Urothelium cell line (cell line): ENCODE data around the gene E2F6.

Source experiments
- DNase-seq: peaks from one replicate; pipeline ENCODE4 v3.0.0; 2011; ENCODE audit warnings: low spot score, mixed read lengths
- FAIRE-seq: peaks from 2 replicates; lab custom pipeline; 2011; peaks lifted over from hg19 to GRCh38; lab: Jason Lieb, UNC

E2F6 gene

DNA sequence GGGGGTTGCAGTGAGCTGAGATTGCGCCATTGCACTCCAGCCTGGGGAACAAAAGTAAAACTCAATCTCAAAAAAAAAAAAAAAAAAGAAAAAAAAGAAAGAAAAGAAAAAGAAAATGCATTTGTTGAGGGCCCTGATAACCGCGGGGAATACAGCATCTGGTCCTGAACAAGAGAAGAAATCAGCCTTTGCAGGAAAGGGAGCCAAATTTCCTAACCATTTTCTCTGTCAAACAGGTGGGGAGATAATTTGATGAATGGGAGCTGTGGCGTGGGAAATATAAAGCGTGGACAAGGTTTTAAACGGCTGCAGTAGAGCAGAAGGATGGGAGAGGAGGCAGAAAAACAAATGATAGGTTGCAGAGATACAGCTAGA, 864 bp downstream of the E2F6 start:
- DNase-seq (no peak), FAIRE-seq (no peak)

- DNase-seq, result no peak
- no peak for FAIRE-seq
Observed at GRCh38 chr2:11459816-11460215, 6.1 kb downstream of the E2F6 start.

DNA sequence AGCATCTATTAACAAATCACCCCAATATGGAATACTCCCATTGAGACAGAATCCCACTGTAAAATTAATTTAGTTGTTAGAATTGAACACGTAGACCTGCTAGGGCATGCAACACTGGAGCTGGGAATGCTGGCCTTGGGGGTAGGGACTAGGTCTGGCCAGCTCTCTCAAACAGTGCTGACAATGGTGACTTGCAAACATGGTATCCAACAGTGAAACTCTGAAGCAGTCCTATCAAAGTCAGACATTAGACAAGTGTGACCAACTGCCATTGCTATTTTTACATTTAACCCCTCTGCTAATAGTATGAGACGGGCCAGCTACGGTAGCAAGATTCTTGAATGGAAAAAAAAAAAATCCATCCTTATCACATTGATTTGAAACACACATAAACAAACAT, 7.2 kb downstream of the E2F6 start:
- DNase-seq (no peak), FAIRE-seq (no peak)

DNA sequence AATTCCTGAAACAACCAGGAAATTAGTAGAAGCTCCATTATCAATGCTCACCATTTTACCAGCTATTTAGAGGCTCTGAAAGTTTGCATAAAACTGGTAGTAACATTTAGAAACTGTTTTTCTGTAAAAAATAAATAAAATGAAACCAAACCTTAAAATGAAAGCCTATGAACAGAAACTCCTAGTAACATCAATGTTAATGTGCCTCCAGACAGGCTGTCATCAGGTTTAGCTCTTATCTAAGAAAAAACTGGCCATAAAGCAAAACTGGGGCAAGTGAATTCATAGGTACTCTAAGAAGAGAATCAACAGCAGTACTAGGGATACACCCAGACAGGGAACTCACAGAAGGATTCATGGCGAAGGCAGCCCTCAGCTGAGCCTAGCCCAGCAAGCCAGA, 8.0 kb downstream of the E2F6 start:
- DNase-seq (no peak), FAIRE-seq (no peak)

DNA sequence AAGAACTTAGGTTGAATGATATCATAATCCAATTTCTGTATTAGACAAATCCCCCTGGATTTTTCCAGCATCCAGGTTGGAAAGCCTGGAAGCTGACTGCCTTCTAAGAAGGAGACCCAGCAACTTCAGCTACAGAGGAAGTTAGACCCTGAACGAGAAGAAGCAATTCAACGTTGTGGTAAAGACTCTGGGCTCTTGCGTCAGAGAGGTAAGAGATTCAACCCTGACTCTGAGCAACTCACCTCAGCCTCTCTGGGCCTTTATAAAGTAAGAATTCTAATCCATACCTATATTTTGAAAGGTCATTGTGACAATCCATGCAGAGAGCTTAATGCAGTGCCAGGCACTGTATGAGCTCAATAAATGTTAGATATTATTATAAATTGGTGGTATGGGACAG, 9.7 kb downstream of the E2F6 start:
- FAIRE-seq (no peak), DNase-seq (no peak)

DNA sequence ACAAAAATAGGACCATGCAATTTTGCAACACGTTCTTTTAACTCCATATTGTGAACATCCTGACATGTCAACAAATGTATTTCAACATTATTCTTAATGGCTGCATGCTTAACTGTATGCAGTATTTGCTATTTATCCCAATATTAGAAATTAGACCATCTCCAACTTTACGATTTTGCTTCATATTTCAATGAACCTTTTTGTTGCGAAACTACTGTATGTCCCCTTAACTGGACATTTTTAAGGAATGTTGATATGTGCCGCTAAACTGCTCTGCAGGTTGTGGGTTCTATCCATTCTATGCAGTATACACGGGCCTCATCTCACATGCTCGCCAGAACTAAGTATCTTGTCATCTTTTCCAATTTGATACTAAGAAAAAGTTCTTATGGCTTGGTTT, 11.1 kb downstream of the E2F6 start:
- no peak for DNase-seq
- FAIRE-seq, result no peak

- no peak for DNase-seq
- no peak for FAIRE-seq
Observed at GRCh38 chr2:11450791-11451190, 15.2 kb downstream of the E2F6 start.

GRCh38 chr2:11446733-11447248, 19.2 kb downstream of the E2F6 start:
- FAIRE-seq (no peak), DNase-seq (peak; percentile 66)

DNA sequence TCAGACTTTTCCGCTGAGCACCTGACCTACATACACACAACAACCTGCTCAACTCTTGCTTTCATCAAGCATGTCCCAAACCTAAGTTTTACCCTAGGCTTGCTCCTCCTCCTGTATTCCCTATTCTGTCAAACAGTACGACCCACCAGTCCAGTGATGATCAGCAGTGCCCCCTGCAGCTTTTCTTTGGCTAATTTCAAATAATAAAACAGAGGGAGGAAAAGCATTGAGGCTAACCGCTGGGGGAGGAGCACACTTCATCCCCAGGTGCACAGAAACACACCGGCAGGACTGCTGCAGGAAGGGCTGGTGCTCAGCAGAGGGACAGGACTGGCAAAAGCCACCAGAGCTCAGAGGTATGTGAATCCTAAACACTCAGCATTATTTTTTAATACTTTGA, 21.2 kb downstream of the E2F6 start:
- FAIRE-seq (no peak), DNase-seq (no peak)

GRCh38 chr2:11438555-11439080, 27.3 kb downstream of the E2F6 start:
- FAIRE-seq (no peak), DNase-seq (no peak)

DNA sequence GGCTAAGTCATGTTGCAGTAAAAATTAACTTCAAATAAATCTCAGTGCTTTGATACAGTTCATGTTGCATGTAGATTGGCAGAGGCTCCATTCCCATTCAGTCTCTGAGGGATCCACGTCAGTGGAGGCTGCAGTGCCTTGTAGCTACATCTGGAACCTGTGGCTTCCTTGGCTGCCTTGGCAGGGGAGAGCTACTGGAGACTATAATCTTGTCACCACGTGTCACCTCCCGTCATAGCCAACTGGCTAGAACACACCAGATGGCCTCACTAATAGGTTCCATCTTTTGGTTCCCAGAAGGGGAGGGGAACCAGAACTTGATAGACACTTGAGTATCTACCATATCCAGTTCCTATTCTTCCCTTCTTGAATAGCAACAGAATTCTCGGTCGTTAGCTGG, 28.4 kb downstream of the E2F6 start:
- FAIRE-seq (no peak), DNase-seq (no peak)

- DNase-seq, result no peak
- FAIRE-seq, result no peak
Observed at GRCh38 chr2:11435036-11435435, 30.9 kb downstream of the E2F6 start.

DNA sequence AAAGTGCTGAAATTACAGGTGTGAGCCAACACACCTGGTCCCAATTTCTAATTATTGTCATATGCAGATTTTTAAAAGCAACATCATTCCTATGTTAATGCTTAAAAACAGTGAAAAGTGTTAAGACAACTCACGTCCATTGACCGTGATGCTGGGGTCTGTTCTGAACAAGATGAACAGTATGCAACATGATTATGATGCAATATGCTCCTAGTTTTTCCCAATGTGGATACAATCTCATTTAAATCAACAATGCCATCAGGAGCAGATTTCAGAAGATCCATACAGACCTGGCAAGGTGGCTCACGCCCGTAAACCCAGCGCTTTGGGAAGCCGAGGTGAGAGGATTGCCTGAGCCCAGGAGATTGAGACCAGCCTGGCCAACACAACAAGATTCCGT, 31.5 kb downstream of the E2F6 start:
- no peak for FAIRE-seq

DNA sequence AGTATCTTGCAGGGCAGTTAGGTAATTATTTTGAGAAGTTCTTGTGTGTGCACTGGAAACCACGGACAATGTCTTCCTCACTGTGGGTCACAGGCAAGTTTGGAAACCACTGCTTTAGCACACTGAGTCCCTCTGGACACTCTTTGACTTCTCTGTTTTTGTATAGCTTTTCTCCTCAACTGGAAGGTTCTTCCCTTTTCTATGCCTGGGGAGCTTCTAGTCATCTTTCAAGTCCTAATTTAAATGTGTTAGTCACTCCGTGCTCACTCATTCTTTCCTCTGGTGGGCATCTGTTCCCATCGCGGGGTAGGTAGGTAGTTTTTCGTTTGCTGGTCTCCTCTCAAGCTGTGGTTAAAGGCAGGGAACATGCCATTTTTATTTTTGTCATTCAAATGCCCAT, 32.1 kb downstream of the E2F6 start:
- DNase-seq, result no peak
- no peak for FAIRE-seq

More for the DNA sequence above, 31.5 kb downstream of the E2F6 start:
- no peak for DNase-seq

DNA sequence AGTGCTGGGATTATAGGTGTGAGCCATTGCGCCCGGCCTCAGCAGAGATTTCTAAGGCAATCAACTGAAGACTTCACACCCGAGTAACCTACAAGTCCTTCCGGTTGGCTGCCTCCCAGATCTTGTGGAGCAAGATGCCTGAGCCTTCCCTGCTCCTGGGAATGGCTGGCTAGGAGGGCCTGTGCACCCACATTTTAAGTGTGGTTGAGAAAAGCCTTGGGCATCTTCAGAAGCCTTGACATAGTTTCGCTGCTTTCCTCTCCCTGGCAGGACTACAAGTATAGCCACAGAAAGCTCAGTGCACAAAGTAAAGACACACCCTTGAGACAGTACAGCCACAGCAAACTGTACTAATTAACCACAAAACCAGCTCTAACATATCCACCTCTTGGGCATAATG, 35.2 kb downstream of the E2F6 start:
- DNase-seq (no peak), FAIRE-seq (no peak)

- FAIRE-seq, result no peak
- no peak for DNase-seq
Observed at GRCh38 chr2:11427224-11427623, 38.7 kb downstream of the E2F6 start.

DNA sequence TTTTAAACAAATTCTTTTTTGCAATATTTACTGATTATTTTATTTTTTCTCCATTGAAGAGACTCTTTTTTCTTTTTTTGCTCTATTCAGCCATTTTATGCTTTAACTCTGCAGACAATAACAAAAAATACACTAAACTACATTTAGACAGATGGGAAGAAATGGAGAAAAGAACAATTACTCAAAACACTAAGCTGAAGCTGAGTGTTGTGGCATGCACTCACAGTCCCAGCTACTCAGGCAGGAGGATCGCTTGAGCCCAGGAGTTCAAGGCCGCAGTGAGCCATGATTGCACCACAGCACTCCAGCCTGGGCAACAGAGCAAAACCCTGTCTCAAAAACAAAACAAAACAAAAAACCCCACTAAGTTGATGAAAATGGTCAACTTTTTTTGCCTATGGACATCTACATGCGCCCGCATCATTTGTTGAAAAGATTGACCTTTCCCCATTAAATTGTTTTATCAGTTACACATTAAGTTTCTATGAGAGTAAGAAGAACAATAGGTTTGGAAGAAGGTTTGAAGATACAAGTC, 43.0 kb downstream of the E2F6 start:
- DNase-seq (no peak), FAIRE-seq (no peak)

GRCh38 chr2:11422491-11422865, 43.5 kb downstream of the E2F6 start:
- FAIRE-seq (no peak), DNase-seq (no peak)

DNA sequence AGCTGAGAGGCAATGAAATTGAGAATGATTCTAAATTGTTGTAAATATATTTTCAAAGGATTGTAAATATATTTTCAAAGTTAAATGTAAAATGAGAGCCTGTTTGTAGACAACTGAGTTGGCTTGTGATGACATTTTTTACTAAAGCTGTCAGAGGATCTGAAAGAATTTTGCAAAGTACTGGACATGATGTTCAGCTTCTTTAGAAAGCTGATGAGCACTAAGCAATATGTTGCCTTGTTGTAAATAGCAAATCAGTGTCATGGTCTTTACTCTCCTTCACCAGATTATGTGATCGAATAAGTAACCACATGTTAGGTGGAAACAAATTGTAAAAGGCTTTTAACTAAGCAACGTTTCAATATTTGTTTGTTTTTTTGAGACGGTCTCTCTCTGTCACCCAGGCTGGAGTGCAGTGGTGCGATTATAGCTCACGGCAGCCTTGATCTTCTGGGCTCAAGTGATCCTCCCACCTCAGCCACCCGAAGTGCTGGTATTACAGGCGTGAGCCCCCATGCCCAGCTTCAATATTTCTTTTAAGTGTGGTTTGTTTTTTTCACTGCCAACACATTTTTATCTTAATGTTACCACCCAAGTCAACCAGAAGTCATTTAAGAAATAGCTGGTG, 44.0 kb downstream of the E2F6 start:
- FAIRE-seq (no peak), DNase-seq (no peak)

GRCh38 chr2:11420671-11421070, 45.3 kb downstream of the E2F6 start:
- FAIRE-seq, result no peak
- no peak for DNase-seq

- DNase-seq (no peak), FAIRE-seq (no peak)
Observed at GRCh38 chr2:11420190-11420589, 45.8 kb downstream of the E2F6 start.

DNA sequence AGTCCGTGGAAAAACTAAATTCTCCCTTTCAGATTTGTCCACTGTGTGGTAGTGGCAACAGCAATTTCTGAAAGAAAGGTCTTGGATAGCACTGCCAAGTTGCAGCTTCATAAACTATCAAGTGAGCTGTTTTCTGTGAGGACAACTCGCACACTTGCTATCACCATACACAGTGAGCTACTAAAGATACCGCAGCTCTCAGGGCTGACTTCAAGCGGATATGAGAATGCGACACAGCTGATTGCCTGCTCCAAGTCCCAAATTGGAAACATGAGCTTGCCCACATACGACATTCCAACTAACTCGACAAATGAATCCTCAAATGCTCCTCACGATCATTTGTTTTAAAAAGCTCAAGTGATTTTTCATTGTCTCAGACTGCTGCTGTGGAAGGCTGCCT, 46.2 kb downstream of the E2F6 start:
- DNase-seq (no peak), FAIRE-seq (no peak)
